Measurements from ENCODE around the gene MACROD2.

GRCh38 chr20:15220009-15220656, 1224.8 kb downstream of the MACROD2 start:
- TF ChIP-seq CTCF (IDR thresholded peaks at IDR 0.05 in 2 of 3, conservative IDR thresholded peaks at IDR 0.05 in 1 of 3; ENCODE audit: borderline replicate concordance in 1 of 3, insufficient read depth in 1 of 3, low read depth in 2 of 3, low read length in 2 of 3) (no peak), MAX (IDR thresholded peaks at IDR 0.05) (no peak), YY1 (IDR thresholded peaks at IDR 0.05; ENCODE audit: extremely low read depth, insufficient replicate concordance, low read depth, low read length) (no peak), POLR2AphosphoS5 (IDR thresholded peaks at IDR 0.05; ENCODE audit: low read depth, low read length) (no peak), POLR2A (IDR thresholded peaks at IDR 0.05; ENCODE audit: borderline replicate concordance, extremely low read depth, insufficient read depth, insufficient read length) (no peak), ZFX (IDR thresholded peaks at IDR 0.05) (no peak), EZH2phosphoT487 (IDR thresholded peaks at IDR 0.05; ENCODE audit: borderline replicate concordance) (no peak), REST (IDR thresholded peaks at IDR 0.05; ENCODE audit: low read depth) (no peak), ELF1 (IDR thresholded peaks at IDR 0.05; ENCODE audit: borderline replicate concordance, low read depth) (no peak), JUND (IDR thresholded peaks at IDR 0.05) (no peak), RAD21 (IDR thresholded peaks at IDR 0.05; ENCODE audit: low read depth) (no peak), ATF3 (IDR thresholded peaks at IDR 0.05) (no peak)

Measured in HCT116 (cell line).